Hepatocyte (in vitro differentiated cells): Measurements from ENCODE around the gene DYNC1I1. TPM values are rescaled to one million over a fixed set of nuclear protein-coding genes. Genes with fewer than 3 reads are reported as not detected.

Experiments
- DNase-seq: peaks from one replicate; pipeline ENCODE4 v3.0.0-alpha.2; 2016; ENCODE audit warnings: low spot score
- H2AFZ ChIP-seq: fragments of 200-600 bp; sonication (generic); 2 replicates; pipeline ENCODE4 v1.6.0; 2016; ENCODE audit warnings: antibody characterized with exemption, mild to moderate bottlenecking
- H3K27ac ChIP-seq: fragments of 200-600 bp; sonication (generic); 2 replicates; pipeline ENCODE4 v1.5.1; 2016; ENCODE audit warnings: mild to moderate bottlenecking
- H3K27me3 ChIP-seq: fragments of 200-600 bp; sonication (generic); 2 replicates; pipeline ENCODE4 v1.6.1; 2016
- H3K36me3 ChIP-seq: fragments of 200-600 bp; sonication (generic); replicated peaks from 2 replicates; pipeline ENCODE4 v1.5.1; 2016; ENCODE audit warnings: low read depth; ENCODE audit not compliant: insufficient read depth
- H3K4me1 ChIP-seq: fragments of 200-600 bp; sonication (generic); 2 replicates; pipeline ENCODE4 v1.5.1; 2016; ENCODE audit warnings: mild to moderate bottlenecking, moderate library complexity; ENCODE audit not compliant: insufficient read depth
- H3K4me2 ChIP-seq: fragments of 200-600 bp; sonication (generic); 2 replicates; pipeline ENCODE4 v1.6.0; 2016
- H3K4me3 ChIP-seq: fragments of 200-600 bp; sonication (generic); 2 replicates; pipeline ENCODE4 v1.5.1; 2016; ENCODE audit warnings: mild to moderate bottlenecking
- H3K79me2 ChIP-seq: fragments of 200-600 bp; sonication (generic); 2 replicates; pipeline ENCODE4 v1.6.0; 2017; ENCODE audit warnings: mild to moderate bottlenecking
- H3K9me2 ChIP-seq: fragments of 200-600 bp; sonication (generic); replicated peaks from 2 replicates; pipeline ENCODE4 v1.6.0; 2017; ENCODE audit warnings: mild to moderate bottlenecking; ENCODE audit not compliant: insufficient read depth
- H3K9me3 ChIP-seq: fragments of 200-600 bp; sonication (generic); 2 replicates; pipeline ENCODE4 v1.5.1; 2016; ENCODE audit warnings: low read depth, mild to moderate bottlenecking
- H4K20me1 ChIP-seq: fragments of 200-600 bp; sonication (generic); 2 replicates; pipeline ENCODE4 v1.6.0; 2016; ENCODE audit warnings: mild to moderate bottlenecking; ENCODE audit not compliant: insufficient read depth, poor library complexity, severe bottlenecking
- EZH2 ChIP-seq: fragments of 200-600 bp; sonication (generic); IDR thresholded peaks from 2 replicates; pipeline ENCODE4 v1.6.1; 2016; ENCODE audit warnings: antibody characterized with exemption, mild to moderate bottlenecking, borderline replicate concordance
- EZH2phosphoT487 ChIP-seq: fragments of 200-600 bp; sonication (generic); IDR thresholded peaks from one replicate; pipeline ENCODE4 v1.6.1; 2018; ENCODE audit warnings: antibody characterized with exemption, mild to moderate bottlenecking, low read depth, moderate library complexity; ENCODE audit not compliant: unreplicated experiment, severe bottlenecking
- WGBS: methylation state at CpG from one replicate; pipeline ENCODE4 v1.1.6; 2016; ENCODE audit warnings: low lambda C conversion rate; ENCODE audit errors: missing lambda C conversion rate; 5-methylcytosine and 5-hydroxymethylcytosine counted together
- polyA plus RNA-seq: library from polyadenylated mRNA; unstranded; fragments of >200 nt; fragmentation: Nextera tagmentation; extraction: Ambion mirVana; gene quantifications from 2 replicates; pipeline ENCODE4 v1.2.1, GENCODE V29; 2016
- total RNA-seq: library from RNA; depleted of rRNA; stranded (reverse); fragments of >200 nt; gene quantifications from 2 replicates; pipeline ENCODE4 v1.2.3, GENCODE V29; 2014
- TF ChIP-seq, protein P1 (sequence below): fragments of 200-600 bp; sonication (generic); IDR thresholded peaks from 2 replicates; pipeline ENCODE4 v1.5.1; 2016; ENCODE audit warnings: antibody characterized with exemption, mild to moderate bottlenecking; ENCODE audit not compliant: poor library complexity

The DYNC1I1 gene
- total and polyA plus RNA-seq, 2 experiments from 2014 or later = 2.5 to 3.7 TPM

DNA sequence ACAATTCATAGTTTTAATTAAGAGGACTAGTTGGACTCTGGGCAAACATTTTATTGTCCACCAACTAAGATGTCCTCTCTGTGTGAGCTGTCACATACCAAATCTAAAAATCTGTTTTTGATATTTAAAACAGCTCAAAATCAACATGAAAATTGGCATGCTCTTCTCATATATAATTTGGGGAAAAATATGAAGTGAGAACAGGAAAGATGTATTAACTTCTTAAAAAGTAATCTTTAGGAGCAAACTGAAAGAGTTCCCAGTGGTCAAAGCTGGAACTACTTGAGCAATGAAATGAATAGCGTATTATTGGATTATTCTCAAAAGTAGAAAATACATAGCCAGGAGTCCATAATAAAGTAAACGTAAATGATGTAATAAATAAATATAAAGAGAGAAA, 147.2 kb downstream of the DYNC1I1 start:
- H3K9me2 ChIP-seq = no peaks in the 10 kb centered on the region
- H3K36me3 ChIP-seq = no peaks in the 10 kb centered on the region
- H3K4me1 ChIP-seq = no peaks in the 10 kb centered on the region
- H2AFZ ChIP-seq = no peak overlapping the region
- no peaks in the 10 kb centered on the region for H3K79me2 ChIP-seq
- no peak overlapping the region for H3K4me2 ChIP-seq
- no peak overlapping the region for H3K27ac ChIP-seq
- no peak for DNase-seq
- TF ChIP-seq, protein P1, sequence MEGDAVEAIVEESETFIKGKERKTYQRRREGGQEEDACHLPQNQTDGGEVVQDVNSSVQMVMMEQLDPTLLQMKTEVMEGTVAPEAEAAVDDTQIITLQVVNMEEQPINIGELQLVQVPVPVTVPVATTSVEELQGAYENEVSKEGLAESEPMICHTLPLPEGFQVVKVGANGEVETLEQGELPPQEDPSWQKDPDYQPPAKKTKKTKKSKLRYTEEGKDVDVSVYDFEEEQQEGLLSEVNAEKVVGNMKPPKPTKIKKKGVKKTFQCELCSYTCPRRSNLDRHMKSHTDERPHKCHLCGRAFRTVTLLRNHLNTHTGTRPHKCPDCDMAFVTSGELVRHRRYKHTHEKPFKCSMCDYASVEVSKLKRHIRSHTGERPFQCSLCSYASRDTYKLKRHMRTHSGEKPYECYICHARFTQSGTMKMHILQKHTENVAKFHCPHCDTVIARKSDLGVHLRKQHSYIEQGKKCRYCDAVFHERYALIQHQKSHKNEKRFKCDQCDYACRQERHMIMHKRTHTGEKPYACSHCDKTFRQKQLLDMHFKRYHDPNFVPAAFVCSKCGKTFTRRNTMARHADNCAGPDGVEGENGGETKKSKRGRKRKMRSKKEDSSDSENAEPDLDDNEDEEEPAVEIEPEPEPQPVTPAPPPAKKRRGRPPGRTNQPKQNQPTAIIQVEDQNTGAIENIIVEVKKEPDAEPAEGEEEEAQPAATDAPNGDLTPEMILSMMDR = no peak
- TF ChIP-seq EZH2phosphoT487 (no peak), EZH2 (no peak)
- H3K27me3 ChIP-seq = peaks cover 16% of the 10 kb centered on the region
- no peaks in the 10 kb centered on the region for H3K9me3 ChIP-seq
- no peak overlapping the region for H3K4me3 ChIP-seq
- 92% methylated on average over 2 of the region's 2 CpGs for WGBS
- no peaks in the 10 kb centered on the region for H4K20me1 ChIP-seq

DNA sequence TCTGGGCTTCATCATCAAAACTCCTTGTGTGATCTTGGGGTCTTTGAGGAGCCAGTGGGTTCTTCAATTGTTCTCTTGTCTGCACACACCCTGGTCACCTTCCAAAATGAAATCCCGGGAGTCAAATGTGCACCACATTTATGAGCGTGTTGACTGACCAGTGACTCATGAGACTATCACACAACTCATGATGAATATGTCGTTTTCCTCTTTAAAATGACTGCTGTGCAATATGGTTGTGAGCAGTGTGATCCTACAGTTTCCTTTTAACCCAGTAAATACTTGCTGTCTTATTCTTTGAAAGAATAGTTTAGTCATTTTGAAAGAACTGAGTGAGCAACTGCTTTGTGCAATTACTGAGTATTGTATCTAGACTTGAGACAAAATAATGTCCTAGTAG, 149.2 kb downstream of the DYNC1I1 start:
- no peaks in the 10 kb centered on the region for H3K9me2 ChIP-seq
- no peak for DNase-seq
- WGBS = 70% methylated on average over 3 of the region's 3 CpGs
- no peak overlapping the region for H3K27ac ChIP-seq
- no peaks in the 10 kb centered on the region for H3K79me2 ChIP-seq
- H3K4me3 ChIP-seq = no peak overlapping the region
- no peaks in the 10 kb centered on the region for H4K20me1 ChIP-seq
- no peaks in the 10 kb centered on the region for H3K4me1 ChIP-seq
- H3K4me2 ChIP-seq = no peak overlapping the region
- no peaks in the 10 kb centered on the region for H3K36me3 ChIP-seq
- no peak overlapping the region for H2AFZ ChIP-seq
- no peaks in the 10 kb centered on the region for H3K9me3 ChIP-seq
- H3K27me3 ChIP-seq = no peaks in the 10 kb centered on the region
- TF ChIP-seq, protein P1 = no peak
- no peak for TF ChIP-seq EZH2
- TF ChIP-seq EZH2phosphoT487 = no peak

DNA sequence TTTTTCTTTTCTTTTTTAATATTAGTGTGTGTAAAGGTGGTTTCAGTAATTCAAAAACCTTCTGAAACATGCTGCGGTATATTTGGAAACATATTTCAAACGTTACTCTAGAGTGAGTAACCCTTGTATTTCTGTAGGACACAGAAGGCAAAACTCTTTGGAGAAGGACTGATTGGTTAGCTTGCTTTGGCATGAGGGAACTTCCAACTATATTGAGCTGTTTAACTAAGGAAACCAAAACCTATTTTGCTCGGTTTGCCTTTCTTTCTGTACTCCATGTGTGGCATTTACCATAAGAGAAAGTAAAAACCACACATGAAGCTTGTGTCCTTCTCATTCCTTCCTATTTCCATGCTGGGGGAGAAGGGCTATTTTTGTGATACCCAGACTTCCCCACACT, 149.8 kb downstream of the DYNC1I1 start:
- Histone ChIP-seq H3K36me3 (no peaks in the 10 kb centered on the region), H3K27ac (no peak overlapping the region), H3K9me3 (no peaks in the 10 kb centered on the region), H4K20me1 (no peaks in the 10 kb centered on the region), H3K27me3 (no peaks in the 10 kb centered on the region), H3K4me1 (no peaks in the 10 kb centered on the region), H3K4me3 (no peak overlapping the region), H3K4me2 (no peak overlapping the region), H3K9me2 (no peaks in the 10 kb centered on the region), H3K79me2 (no peaks in the 10 kb centered on the region), H2AFZ (no peak overlapping the region)
- WGBS = 88% methylated on average over 3 of the region's 3 CpGs
- DNase-seq = no peak
- TF ChIP-seq EZH2 (no peak), EZH2phosphoT487 (no peak)
- TF ChIP-seq, protein P1 = no peak

DNA sequence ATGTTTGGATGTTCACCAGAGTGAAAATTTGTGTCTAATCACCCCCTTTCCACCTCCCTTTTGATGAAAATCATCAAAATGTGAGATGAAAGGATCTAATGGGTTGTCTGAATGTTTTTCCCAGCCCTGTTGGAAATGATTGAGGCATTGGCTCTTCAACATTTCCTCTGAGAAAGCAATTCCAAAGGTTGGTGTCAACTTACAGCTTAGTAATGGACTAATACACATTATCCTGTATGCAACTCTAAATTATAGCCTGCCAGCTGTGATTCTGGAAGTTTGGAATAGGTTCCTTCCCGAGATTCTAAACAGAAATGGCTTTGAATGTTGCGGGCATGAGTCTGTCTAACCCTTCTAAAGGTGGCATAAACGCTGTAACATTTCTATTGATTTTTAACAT, 152.9 kb downstream of the DYNC1I1 start:
- no peak for DNase-seq

More for the DNA sequence above, 152.9 kb downstream of the DYNC1I1 start:
- Histone ChIP-seq H3K36me3 (no peaks in the 10 kb centered on the region), H3K27ac (no peak overlapping the region), H3K27me3 (no peaks in the 10 kb centered on the region), H3K9me3 (no peaks in the 10 kb centered on the region), H3K9me2 (no peaks in the 10 kb centered on the region), H3K4me1 (no peaks in the 10 kb centered on the region), H3K4me2 (peak overlapping the region; percentile 19), H3K79me2 (no peaks in the 10 kb centered on the region), H2AFZ (no peak overlapping the region), H3K4me3 (no peak overlapping the region), H4K20me1 (no peaks in the 10 kb centered on the region)
- TF ChIP-seq EZH2phosphoT487 = no peak
- no peak for TF ChIP-seq EZH2
- TF ChIP-seq, protein P1 = no peak
- 82% methylated on average over 3 of the region's 3 CpGs for WGBS
